CD4-positive, alpha-beta memory T cell (primary cell): ENCODE results near the gene CPA4. TPM values are rescaled to one million over a fixed set of nuclear protein-coding genes. Genes with fewer than 3 reads are reported as not detected.
A peak's percentile ranks its signal among the peaks of the same experiment; 100 is the strongest.

Experiments
- CTCF ChIA-PET: fragments of 350-600 bp; sonication (Branson Sonifier 250); formaldehyde crosslinking; loops from one replicate; lab custom pipeline; 2021; ENCODE audit warnings: inconsistent platforms; ENCODE audit not compliant: partially characterized antibody; lab: Charles Lee
- POLR2A ChIA-PET: fragments of 350-600 bp; sonication (Branson Sonifier 250); formaldehyde crosslinking; loops from one replicate; lab custom pipeline; 2021; ENCODE audit not compliant: partially characterized antibody; lab: Charles Lee
- DNase-seq, 5 donors: peaks; one replicate each; pipeline versions ENCODE4 v3.0.0 to v3.0.0-alpha.2; 2020 to 2022; ENCODE audit warnings: mixed read lengths in 1 of 5
- H3K27ac ChIP-seq: one replicate; pipeline ENCODE4 v1.7.0; 2013; ENCODE audit warnings: low read depth, low read length
- H3K27me3 ChIP-seq: 2 replicates; pipeline ENCODE4 v1.7.0; 2013; ENCODE audit warnings: mild to moderate bottlenecking, low read length, moderate library complexity; ENCODE audit not compliant: insufficient read depth
- H3K36me3 ChIP-seq: 2 replicates; pipeline ENCODE4 v1.7.0; 2013; ENCODE audit warnings: mild to moderate bottlenecking, low read length, moderate library complexity; ENCODE audit not compliant: insufficient read depth
- H3K4me1 ChIP-seq: 2 replicates; pipeline ENCODE4 v1.7.0; 2013; ENCODE audit warnings: mild to moderate bottlenecking, low read length, moderate library complexity; ENCODE audit not compliant: insufficient read depth
- H3K4me3 ChIP-seq, 2 donors: one replicate each; pipeline ENCODE4 v1.7.0; 2013; ENCODE audit warnings: low read length in 2 of 2, mild to moderate bottlenecking in 1 of 2
- H3K9me3 ChIP-seq, 2 donors: one replicate each; pipeline ENCODE4 v1.7.0; 2013; ENCODE audit warnings: low read length in 2 of 2, control low read depth in 1 of 2; ENCODE audit not compliant: control insufficient read depth in 1 of 2
- H3K27ac Mint-ChIP-seq, 7 donors: one replicate each; pipeline ENCODE4 v1.8.0; 2020 to 2021; ENCODE audit warnings: mixed read lengths in 7 of 7, mild to moderate bottlenecking in 6 of 7, inconsistent platforms in 3 of 7, moderate library complexity in 3 of 7
- H3K27me3 Mint-ChIP-seq, 2 donors: one replicate each; pipeline ENCODE4 v1.8.0; 2020 to 2021; ENCODE audit warnings: mixed read lengths in 2 of 2
- H3K36me3 Mint-ChIP-seq, 2 donors: one replicate each; pipeline ENCODE4 v1.8.0; 2020 to 2021; ENCODE audit warnings: mixed read lengths in 2 of 2, inconsistent platforms in 1 of 2, mild to moderate bottlenecking in 1 of 2
- H3K4me1 Mint-ChIP-seq, 4 donors: one replicate each; pipeline ENCODE4 v1.8.0; 2020 to 2021; ENCODE audit warnings: mixed read lengths in 4 of 4, mild to moderate bottlenecking in 1 of 4
- H3K4me3 Mint-ChIP-seq, 8 donors: one replicate each; pipeline ENCODE4 v1.8.0; 2020 to 2021; ENCODE audit warnings: mixed read lengths in 8 of 8, mild to moderate bottlenecking in 7 of 8, moderate library complexity in 6 of 8, inconsistent platforms in 3 of 8
- H3K9me3 Mint-ChIP-seq, 8 donors: one replicate each; pipeline ENCODE4 v1.8.0; 2020 to 2021; ENCODE audit warnings: mixed read lengths in 8 of 8, mild to moderate bottlenecking in 5 of 8, inconsistent platforms in 3 of 8, moderate library complexity in 1 of 8
- intact Hi-C: fragments of 100-400 bp; cut with micrococcal nuclease; formaldehyde crosslinking; loops from one replicate; pipeline ENCODE4 v1.15.1; 2023
- polyA plus RNA-seq, 2 donors: library from polyadenylated mRNA; unstranded; fragments of 300-500 nt; fragmentation: Illumina TruSeq; gene quantifications; one replicate each; pipeline ENCODE4 v1.2.3, GENCODE V29; 2021
- total RNA-seq, 2 experiments: library from RNA; stranded (reverse); gene quantifications; one replicate each; pipeline ENCODE4 v1.2.3, GENCODE V29; 2021

CPA4 gene
- total and polyA plus RNA-seq, 4 experiments from 2014 or later = not detected

DNA sequence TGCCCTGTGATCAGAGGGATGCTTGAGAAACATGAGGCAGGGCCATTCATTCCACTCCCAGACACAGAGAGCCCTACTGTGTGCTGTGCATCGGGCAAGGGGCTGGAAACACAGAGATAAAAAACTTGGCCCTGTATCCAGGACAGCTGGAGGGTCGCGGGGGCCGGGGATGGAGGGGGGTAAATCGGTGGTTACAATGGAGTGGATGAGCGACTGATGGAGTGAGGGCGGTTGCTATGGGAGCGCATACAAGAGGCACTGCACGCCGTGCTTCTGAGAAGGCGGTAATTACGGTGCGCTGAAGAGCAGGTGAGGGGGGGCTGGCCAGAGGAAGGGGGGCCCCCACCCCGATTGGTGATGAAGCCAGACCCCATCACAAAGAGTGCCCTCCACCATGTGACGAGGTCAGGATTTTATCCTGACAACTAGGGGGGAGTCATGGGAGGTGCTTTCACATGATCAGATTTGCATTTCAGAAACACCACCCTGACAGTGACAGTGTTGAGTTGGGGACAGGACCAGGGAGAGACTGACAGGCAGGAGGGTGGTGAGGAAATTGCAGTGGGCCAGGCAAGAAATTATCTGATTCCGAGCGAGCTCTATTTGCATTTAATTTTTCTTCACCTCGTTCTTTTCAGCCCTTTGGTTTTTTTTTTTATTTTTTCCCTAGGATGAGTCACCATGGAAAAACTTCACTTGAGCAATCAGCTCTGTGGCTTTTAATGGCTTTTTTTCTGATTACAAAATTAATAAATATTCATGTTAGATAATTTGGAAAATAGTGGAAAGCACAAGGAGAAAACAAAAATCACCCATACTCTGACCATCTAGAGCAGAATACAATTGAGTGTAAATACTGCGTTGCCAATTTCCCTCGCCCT lies 59.5 kb downstream of the CPA4 start:
- H3K9me3 Mint-ChIP-seq = no peaks in the 10 kb centered on the region
- intact Hi-C loops = no loop called here

DNA sequence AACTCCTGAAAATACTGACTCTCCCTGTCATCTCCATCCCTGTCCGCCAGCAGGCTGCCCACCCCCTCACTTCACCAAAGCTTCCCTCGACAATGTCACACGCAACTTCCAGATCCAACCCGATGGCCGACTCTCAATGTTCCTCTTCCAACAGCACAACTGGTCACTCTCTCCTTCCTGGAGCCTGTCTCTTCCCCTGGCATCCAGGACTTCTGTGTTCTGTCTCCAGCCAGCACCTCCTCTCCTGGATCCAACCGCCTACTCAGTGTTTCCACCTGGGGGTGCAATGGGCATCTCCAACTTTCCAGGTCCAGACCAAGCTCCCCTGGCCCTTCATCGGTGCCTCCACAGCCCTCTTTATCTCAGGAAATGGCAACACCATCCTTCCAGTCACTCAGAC lies 60.2 kb downstream of the CPA4 start:
- intact Hi-C loops = no loop called here
- POLR2A ChIA-PET = no interaction called here

More for the DNA sequence above, 59.5 kb downstream of the CPA4 start:
- Histone ChIP-seq H3K36me3 (no peaks in the 10 kb centered on the region), H3K4me3 (no peak overlapping the region), H3K4me1 (peaks cover 4% of the 10 kb centered on the region), H3K27me3 (no peaks in the 10 kb centered on the region), H3K27ac (no peak overlapping the region), H3K9me3 (no peaks in the 10 kb centered on the region)
- peaks cover 4 to 17% (median 10%) of the 10 kb centered on the region in 4 donors for H3K4me1 Mint-ChIP-seq
- no peaks in the 10 kb centered on the region for H3K36me3 Mint-ChIP-seq
- H3K27me3 Mint-ChIP-seq = peaks cover 10 to 31% of the 10 kb centered on the region in 2 donors
- peak overlapping the region in 1 of 8 donors; percentile 50 for H3K4me3 Mint-ChIP-seq
- no peak for DNase-seq
- ChIA-PET POLR2A (no interaction called here), CTCF (no interaction called here)
- H3K27ac Mint-ChIP-seq = no peak overlapping the region

DNA sequence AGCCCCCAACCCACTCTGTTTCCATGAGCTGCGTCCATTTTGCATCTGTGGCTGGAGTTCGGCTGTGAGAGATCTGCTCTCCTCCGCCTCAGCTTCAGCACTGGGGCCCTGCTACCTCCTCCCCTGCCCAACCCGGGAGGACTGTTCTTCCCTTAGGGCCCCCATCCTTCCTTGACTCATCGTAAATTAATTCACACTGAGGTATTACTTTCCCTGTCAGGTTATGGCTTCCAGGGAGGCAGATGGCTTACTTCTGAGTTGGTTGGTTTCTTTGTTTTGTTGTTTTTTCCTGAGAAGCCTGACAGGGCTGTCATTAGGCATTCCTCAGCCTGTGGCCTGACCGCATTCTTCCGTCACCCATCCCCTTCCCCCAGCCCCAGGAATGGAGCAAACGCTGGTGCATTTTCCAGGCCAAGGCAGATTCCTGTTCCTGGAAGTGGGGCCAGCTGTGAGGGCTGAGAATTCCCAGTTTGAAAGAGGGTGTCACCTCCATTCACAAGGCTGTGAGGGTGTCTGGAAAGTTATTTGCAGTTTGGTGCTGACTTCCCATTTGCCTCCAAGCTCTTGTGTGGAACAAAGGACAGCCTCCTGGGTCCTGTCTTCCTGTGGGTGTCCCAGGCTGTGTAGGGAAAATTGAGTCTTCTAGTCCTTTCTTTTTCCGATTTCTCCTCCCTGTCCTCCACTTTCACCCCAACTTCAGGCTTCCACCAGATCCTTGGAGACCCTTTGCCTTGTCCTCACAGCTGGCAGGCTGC lies 63.3 kb downstream of the CPA4 start:
- no peaks in the 10 kb centered on the region for H3K27me3 ChIP-seq
- ChIA-PET CTCF (no interaction called here), POLR2A (no interaction called here)
- peak overlapping the region in 1 of 7 donors; percentile 31 for H3K27ac Mint-ChIP-seq
- H3K27ac ChIP-seq = no peak overlapping the region
- H3K4me3 ChIP-seq = no peak overlapping the region
- peaks cover 8 to 17% of the 10 kb centered on the region in 2 donors for H3K27me3 Mint-ChIP-seq
- H3K4me1 ChIP-seq = no peaks in the 10 kb centered on the region
- H3K9me3 Mint-ChIP-seq = peaks cover 0 to 18% (median 12%) of the 10 kb centered on the region in 8 donors
- no peaks in the 10 kb centered on the region for H3K36me3 ChIP-seq
- H3K4me3 Mint-ChIP-seq = no peak overlapping the region
- H3K36me3 Mint-ChIP-seq = peaks cover 0 to 7% of the 10 kb centered on the region in 2 donors
- peaks cover 0 to 4% of the 10 kb centered on the region in 2 donors for H3K9me3 ChIP-seq
- no peak for DNase-seq
- peaks cover 0 to 7% (median 4%) of the 10 kb centered on the region in 4 donors for H3K4me1 Mint-ChIP-seq
- intact Hi-C loops = no loop called here

More for the DNA sequence above, 60.2 kb downstream of the CPA4 start:
- Mint-ChIP-seq H3K27ac (peak overlapping the region in 1 of 7 donors; percentile 85), H3K4me3 (no peak overlapping the region), H3K27me3 (peaks cover 10 to 31% of the 10 kb centered on the region in 2 donors), H3K9me3 (no peaks in the 10 kb centered on the region), H3K36me3 (no peaks in the 10 kb centered on the region), H3K4me1 (peaks cover 4 to 17% (median 10%) of the 10 kb centered on the region in 4 donors)
- Histone ChIP-seq H3K36me3 (no peaks in the 10 kb centered on the region), H3K4me3 (no peak overlapping the region), H3K27ac (no peak overlapping the region), H3K27me3 (no peaks in the 10 kb centered on the region), H3K4me1 (peaks cover 4% of the 10 kb centered on the region), H3K9me3 (no peaks in the 10 kb centered on the region)
- CTCF ChIA-PET = no interaction called here
- no peak for DNase-seq

DNA sequence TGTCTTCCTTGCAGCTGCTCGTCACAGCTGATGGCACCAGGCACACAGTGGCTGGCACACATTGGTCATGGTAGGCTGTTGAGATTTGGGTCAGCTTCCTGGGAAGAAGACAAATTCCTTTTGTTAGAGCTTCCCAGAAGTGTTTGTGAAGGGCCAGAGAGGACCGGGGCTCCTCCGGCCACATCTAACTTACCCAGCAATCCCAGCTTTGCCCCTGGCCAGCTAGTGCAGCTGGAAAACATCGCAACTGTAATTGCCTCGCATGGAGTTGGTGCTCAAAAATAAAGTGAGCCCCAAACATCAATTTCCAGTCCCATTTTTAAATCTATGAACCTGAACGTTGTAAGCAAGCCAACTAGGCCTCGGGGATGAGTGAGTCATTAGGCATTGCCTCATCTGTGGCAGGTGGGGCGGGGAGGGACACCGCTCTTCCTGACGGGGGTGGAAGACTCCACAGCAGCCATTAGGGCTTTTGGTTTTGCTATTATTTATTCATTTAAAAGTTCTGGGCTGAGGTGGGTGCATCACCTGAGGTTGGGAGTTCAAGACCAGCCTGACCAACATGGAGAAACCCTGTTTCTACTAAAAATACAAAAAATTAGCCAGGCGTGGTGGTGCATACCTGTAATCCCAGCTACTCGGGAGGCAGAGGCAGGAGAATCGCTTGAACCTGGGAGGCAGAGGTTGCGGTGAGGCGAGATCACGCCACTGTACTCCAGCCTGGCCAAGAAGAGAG lies 64.1 kb downstream of the CPA4 start:
- no peak overlapping the region for H3K27ac ChIP-seq
- H3K4me1 Mint-ChIP-seq = peaks cover 0 to 3% (median 1%) of the 10 kb centered on the region in 4 donors
- H3K27me3 ChIP-seq = no peaks in the 10 kb centered on the region
- H3K4me3 ChIP-seq = no peak overlapping the region
- POLR2A ChIA-PET = no interaction called here
- CTCF ChIA-PET = no interaction called here
- peaks cover 5 to 9% of the 10 kb centered on the region in 2 donors for H3K27me3 Mint-ChIP-seq
- intact Hi-C loops = no loop called here
- H3K36me3 ChIP-seq = no peaks in the 10 kb centered on the region
- H3K4me3 Mint-ChIP-seq = no peak overlapping the region
- H3K27ac Mint-ChIP-seq = peak overlapping the region in 1 of 7 donors; percentile 31
- H3K9me3 ChIP-seq = peaks cover 0 to 4% of the 10 kb centered on the region in 2 donors
- DNase-seq = no peak
- peaks cover 0 to 18% (median 12%) of the 10 kb centered on the region in 8 donors for H3K9me3 Mint-ChIP-seq
- peaks cover 0 to 7% of the 10 kb centered on the region in 2 donors for H3K36me3 Mint-ChIP-seq
- H3K4me1 ChIP-seq = no peaks in the 10 kb centered on the region

DNA sequence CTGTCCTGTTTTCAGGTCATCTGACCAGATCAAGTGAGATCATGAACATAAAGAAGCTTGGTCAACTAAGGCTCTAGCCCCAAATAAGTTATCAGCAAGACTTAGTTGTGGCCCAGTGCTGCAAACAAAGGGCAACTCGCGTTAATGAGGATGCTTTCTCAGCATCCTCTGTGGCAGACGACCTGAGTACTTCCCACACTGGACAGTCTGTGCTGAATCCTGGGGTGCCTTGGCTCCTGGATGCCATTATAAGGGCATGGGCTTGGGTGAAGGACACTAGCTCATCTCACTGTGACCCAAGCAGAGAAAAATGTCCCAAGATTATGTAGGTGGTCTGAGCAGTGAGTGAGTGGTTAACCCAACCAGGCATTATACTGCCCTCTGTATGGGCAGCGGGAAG lies 65.5 kb downstream of the CPA4 start:
- CTCF ChIA-PET = no interaction called here
- intact Hi-C loops = no loop called here
- POLR2A ChIA-PET = no interaction called here
- Histone ChIP-seq H3K27me3 (no peaks in the 10 kb centered on the region), H3K27ac (no peak overlapping the region), H3K36me3 (no peaks in the 10 kb centered on the region), H3K4me3 (no peak overlapping the region), H3K9me3 (peaks cover 0 to 4% of the 10 kb centered on the region in 2 donors), H3K4me1 (no peaks in the 10 kb centered on the region)
- Mint-ChIP-seq H3K27me3 (peaks cover 4 to 7% of the 10 kb centered on the region in 2 donors), H3K4me3 (no peak overlapping the region), H3K27ac (no peak overlapping the region), H3K36me3 (peaks cover 0 to 7% of the 10 kb centered on the region in 2 donors), H3K9me3 (peaks cover 0 to 18% (median 12%) of the 10 kb centered on the region in 8 donors), H3K4me1 (peaks cover 0 to 1% (median 0%) of the 10 kb centered on the region in 4 donors)
- DNase-seq = no peak

DNA sequence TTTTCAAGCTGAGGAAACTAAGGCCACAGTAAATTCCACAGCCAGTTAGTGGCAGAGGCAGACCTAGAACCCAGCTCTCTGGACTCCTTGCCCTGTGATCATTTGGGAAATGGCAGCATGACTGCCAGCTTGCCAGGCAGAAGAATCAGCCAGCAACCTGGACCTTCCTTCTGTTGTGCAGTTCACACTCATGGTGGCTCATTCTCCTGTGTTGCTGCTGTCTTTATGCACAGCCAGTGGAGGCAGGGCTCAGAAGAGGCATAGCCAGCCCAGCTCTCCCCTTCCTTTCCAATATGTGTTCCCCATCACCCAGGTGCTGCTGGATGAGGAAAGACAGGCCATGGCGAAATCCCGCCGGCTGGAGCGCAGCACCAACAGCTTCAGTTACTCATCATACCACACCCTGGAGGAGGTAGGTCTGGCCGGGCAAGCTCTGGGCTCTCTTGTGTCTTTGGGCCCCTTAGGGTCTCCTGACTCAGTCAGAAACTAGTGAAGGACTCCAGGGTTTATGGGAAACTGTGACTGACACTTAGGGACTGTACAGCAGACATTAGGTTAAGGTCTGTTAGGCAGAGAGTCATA lies 66.4 kb downstream of the CPA4 start:
- intact Hi-C loops = no loop called here
- POLR2A ChIA-PET = no interaction called here
- peak overlapping the region in 1 of 7 donors; percentile 78 for H3K27ac Mint-ChIP-seq

More for the DNA sequence above, 66.4 kb downstream of the CPA4 start:
- Mint-ChIP-seq H3K4me3 (no peak overlapping the region), H3K36me3 (peaks cover 0 to 7% of the 10 kb centered on the region in 2 donors), H3K27me3 (peaks cover 3 to 5% of the 10 kb centered on the region in 2 donors), H3K4me1 (no peaks in the 10 kb centered on the region), H3K9me3 (peaks cover 0 to 18% (median 12%) of the 10 kb centered on the region in 8 donors)
- Histone ChIP-seq H3K4me1 (no peaks in the 10 kb centered on the region), H3K4me3 (no peak overlapping the region), H3K27me3 (no peaks in the 10 kb centered on the region), H3K9me3 (peaks cover 0 to 4% of the 10 kb centered on the region in 2 donors), H3K27ac (no peak overlapping the region), H3K36me3 (no peaks in the 10 kb centered on the region)
- CTCF ChIA-PET = no interaction called here
- DNase-seq = no peak
